Lower leg skin (tissue), 4 donors: ENCODE results near the gene SNRPN. TPM values are rescaled to one million over a fixed set of nuclear protein-coding genes. Genes with fewer than 3 reads are reported as not detected.
"Not testable (repeated sequence)": the region's sequence is repeated elsewhere in the genome, so short reads cannot be mapped to it uniquely, and the experiment has no call there.

Experiments used
- DNase-seq, 2 donors: peaks; one replicate each; pipeline ENCODE4 v3.0.0-alpha.2; 2019; ENCODE audit warnings: low spot score in 2 of 2
- H3K4me3 ChIP-seq: fragments of 200-600 bp; sonication (generic); 2 replicates; pipeline ENCODE4 v1.5.1; 2017; ENCODE audit warnings: mild to moderate bottlenecking, low read depth; ENCODE audit not compliant: poor library complexity, severe bottlenecking
- CTCF ChIP-seq, 3 donors: fragments of 450-650 bp; IDR thresholded peaks; one replicate each; pipeline ENCODE4 v1.5.1; 2016; ENCODE audit warnings: antibody characterized with exemption in 3 of 3, mild to moderate bottlenecking in 3 of 3, moderate library complexity in 2 of 3
- POLR2A ChIP-seq, 2 donors: fragments of 450-650 bp; IDR thresholded peaks; one replicate each; pipeline ENCODE4 v1.6.1; 2016 to 2017; ENCODE audit warnings: antibody characterized with exemption in 2 of 2, mild to moderate bottlenecking in 1 of 2, moderate library complexity in 1 of 2
- WGBS, 2 donors: methylation state at CpG; one replicate each; pipeline ENCODE4 v1.1.5; 2018; 5-methylcytosine and 5-hydroxymethylcytosine counted together
- intact Hi-C: fragments of 100-400 bp; cut with DNase I; formaldehyde crosslinking; loops from one replicate; pipeline ENCODE4 v1.15.0; 2023; ENCODE audit warnings: low total_unique reads
- total RNA-seq, 4 donors: library from RNA; depleted of rRNA; stranded (reverse); fragments of >200 nt; gene quantifications; one replicate each; pipeline ENCODE4 v1.1.0, GENCODE V29; 2016

SNRPN gene
- total RNA-seq, result 10 to 100 TPM; 36.8 to 53.5 (median 45.0) TPM

GRCh38 chr15:24954783-24955530 is at the start of gene SNRPN, which contains the start of gene SNURF:
Gene SNRPN (plus strand): TSS chr15:24954987. CDS start chr15:24974454, 19,467 bp downstream.
Gene SNURF (plus strand): TSS chr15:24954987. CDS start chr15:24955049, 62 bp downstream.
- peak; percentile 42 to 94 for DNase-seq
- no peak for TF ChIP-seq POLR2A (IDR thresholded peaks at IDR 0.05)
- WGBS, 2 donors, result 57 to 74% methylated on average over 43 to 47 of the region's 47 CpGs
- intact Hi-C loops, result no loop called here
- H3K4me3 ChIP-seq, result peak within 1 kb of the TSS; percentile 64

DNA sequence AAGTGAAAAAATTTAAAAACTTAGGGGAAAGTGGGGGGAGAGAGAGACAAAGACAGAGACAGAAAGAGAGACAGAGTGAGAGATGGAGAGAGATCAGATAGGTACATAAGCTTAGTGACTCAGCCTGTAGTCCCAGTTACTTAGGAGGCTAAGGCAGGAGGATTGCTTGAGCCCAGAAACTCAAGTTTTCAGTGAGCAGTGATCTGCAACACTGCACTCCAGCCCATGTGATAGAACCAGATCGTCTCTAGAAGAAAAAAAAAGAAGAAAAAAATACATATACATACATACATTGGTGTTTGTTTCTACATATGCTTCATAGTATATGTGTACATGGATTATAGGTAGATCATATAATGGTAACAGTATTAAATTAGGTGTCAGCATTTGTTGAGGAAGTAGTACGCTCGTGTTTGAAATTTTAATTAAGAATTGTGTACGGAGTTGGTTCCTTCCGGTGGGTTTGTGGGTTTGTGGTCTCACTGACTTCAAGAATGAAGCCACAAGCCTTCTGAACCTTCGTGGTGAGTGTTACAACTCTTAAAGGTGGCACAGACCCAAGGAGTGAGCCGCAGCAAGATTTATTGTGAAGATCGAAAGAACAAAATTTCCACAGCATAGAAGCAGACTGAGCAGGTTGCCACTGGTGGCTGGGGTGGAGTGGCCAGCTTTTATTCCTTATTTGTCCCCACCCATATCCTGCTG is 38.3 kb upstream of the SNRPN start:
- intact Hi-C loops, result no loop called here
- no peak overlapping the region for H3K4me3 ChIP-seq
- 70 to 81% methylated on average over 8 of the region's 8 CpGs for WGBS, 2 donors
- DNase-seq, result no peak
- no peak for TF ChIP-seq CTCF (IDR thresholded peaks at IDR 0.05)
- no peak for TF ChIP-seq POLR2A (IDR thresholded peaks at IDR 0.05)

GRCh38 chr15:24917431-24917830 is 37.4 kb upstream of the SNRPN start:
- intact Hi-C loops, result no loop called here
- no peak overlapping the region for H3K4me3 ChIP-seq
- DNase-seq, result no peak
- TF ChIP-seq POLR2A (IDR thresholded peaks at IDR 0.05) (no peak), CTCF (IDR thresholded peaks at IDR 0.05) (no peak)
- WGBS, 2 donors, result 83 to 92% methylated on average over 14 of the region's 14 CpGs

DNA sequence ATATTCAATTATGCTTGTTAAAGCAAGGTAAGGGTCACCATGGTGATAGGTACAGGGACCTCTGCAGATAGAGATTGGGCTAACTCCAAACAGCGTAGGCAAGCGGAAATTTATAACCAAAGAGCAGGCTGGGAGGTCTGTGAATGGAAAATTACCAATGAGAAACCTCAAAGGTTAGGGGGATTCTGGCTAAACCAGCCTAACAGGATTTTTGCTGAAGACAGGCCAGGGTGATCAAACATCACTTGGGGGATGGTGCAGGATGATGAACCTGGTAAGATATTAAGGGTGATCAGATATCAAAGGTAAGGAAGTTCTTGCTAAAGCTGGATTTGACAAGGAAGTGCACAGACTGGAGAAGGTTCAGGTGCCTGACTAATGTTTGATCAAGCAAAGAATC is 35.3 kb upstream of the SNRPN start:
- TF ChIP-seq CTCF (IDR thresholded peaks at IDR 0.05), result no peak
- TF ChIP-seq POLR2A (IDR thresholded peaks at IDR 0.05), result no peak
- WGBS, 2 donors, result 76 to 78% methylated on average over 2 of the region's 2 CpGs
- no peak for DNase-seq
- intact Hi-C loops, result no loop called here
- no peak overlapping the region for H3K4me3 ChIP-seq

DNA sequence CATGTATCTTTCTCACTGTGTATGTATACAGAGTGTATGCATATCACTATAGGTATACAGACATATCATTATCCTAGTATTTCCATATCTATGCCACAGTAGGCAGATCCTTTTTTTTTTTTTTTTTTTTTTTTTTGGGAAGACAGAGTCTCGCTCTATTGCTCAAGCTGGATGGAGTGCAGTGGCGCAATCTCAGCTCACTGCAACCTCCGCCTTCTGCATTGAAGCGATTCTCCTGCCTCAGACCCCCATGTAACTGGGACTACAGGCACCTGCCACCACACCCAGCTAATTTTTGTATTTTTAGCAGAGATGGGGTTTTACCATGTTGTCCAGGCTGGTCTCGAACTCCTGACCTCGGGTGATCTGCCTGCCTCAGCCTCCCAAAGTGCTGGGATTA is 32.0 kb upstream of the SNRPN start:
- DNase-seq, H3K4me3 ChIP-seq, intact Hi-C loops: not testable (repeated sequence)
- 84 to 87% methylated on average over 6 of the region's 6 CpGs for WGBS, 2 donors

GRCh38 chr15:24924153-24924552 is 30.6 kb upstream of the SNRPN start:
- H3K4me3 ChIP-seq, result no peak overlapping the region
- intact Hi-C loops, result no loop called here
- 82 to 90% methylated on average over 3 of the region's 3 CpGs for WGBS, 2 donors
- no peak for TF ChIP-seq CTCF (IDR thresholded peaks at IDR 0.05)
- TF ChIP-seq POLR2A (IDR thresholded peaks at IDR 0.05), result no peak
- DNase-seq, result no peak
